NCI-H2196 treated with DMSO at 0.1 percent for 48 hours (cell line): ENCODE results near the gene SLC19A1.

Experiments used
- DNase-seq: peaks from one replicate; lab custom pipeline; 2025; ENCODE audit not compliant: unreplicated experiment; lab: John Stamatoyannopoulos, UW

The SLC19A1 gene

DNA sequence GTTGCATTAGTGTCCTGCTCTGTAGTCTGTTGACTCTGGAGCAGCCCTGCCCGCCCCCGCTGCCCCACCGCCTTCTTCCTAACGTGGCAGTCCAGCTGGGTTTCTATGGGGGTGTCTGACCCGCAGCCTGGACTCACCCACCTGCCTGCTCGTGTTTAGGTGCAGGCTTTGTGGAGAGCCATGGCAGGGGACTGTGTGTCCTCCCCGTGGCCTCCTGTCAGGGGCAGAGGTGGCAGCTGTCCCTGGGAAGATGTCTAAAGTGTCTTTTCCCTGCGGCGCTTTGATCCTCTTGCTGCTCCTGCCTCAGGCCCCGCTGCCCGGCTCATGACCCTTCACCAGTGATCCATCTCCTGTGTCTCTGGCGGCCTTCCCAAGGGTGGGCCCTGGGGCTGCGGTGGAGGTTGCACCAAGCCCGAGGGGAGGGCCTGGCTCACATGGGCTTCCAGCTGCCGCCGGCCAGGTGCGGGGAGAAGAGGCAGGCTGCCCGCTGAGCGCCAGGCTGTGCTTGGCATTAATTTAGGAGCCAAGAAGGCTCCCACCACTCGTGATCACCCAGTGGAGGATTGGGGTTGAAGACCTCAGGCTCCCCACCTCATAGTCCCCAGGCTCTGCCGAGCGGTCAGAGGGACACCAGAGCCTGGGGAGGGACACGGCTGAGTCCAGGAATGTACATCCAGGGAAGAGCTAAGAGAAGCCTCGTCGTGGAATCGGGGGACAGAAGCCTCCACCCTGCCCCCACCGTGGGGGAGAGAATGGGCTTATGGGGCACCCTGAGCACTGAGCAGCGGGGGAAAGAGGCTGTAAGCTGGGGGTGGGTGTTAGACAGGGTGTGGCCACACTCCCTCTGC lies 93.2 kb downstream of the SLC19A1 start:
- no peak for DNase-seq

DNA sequence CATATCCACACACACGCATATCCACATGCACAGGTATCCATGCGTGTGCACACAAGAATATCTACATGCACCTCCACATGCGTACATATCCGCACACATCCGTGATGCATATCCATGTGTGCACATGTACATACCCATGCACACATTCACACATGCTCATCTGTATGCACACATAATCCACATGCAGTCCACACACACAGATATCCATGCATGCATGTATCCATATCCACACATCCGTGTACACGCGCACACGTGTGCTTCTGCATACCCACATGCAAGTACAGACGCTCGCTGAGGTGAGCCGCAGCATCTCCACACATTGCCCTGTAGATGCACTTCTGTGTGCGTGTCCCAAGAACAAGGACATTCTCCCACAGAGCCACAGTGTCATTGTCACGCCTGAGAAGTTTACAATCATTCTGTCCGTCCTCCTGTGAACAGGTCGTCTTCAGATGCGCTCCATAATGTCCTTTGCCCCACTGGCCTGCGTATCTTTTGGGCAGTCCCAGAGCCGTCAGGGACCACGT lies 93.9 kb downstream of the SLC19A1 start:
- DNase-seq = no peak
